H9 (cell line): ENCODE measurements around the gene ONECUT3. TPM values are rescaled to one million over a fixed set of nuclear protein-coding genes. Genes with fewer than 3 reads are reported as not detected.

Experiments
- DNase-seq: peaks from one replicate; pipeline ENCODE4 v3.0.0-alpha.2; 2017
- H2AFZ ChIP-seq: one replicate; pipeline ENCODE4 v1.6.1; 2013; ENCODE audit warnings: mild to moderate bottlenecking, low read length, control low read depth, moderate library complexity
- H2AK5ac ChIP-seq: 2 replicates; pipeline ENCODE4 v1.6.1; 2013; ENCODE audit warnings: low read length, control low read depth, mixed read lengths; ENCODE audit not compliant: insufficient read length
- H2BK120ac ChIP-seq: one replicate; pipeline ENCODE4 v1.6.1; 2013; ENCODE audit warnings: low read depth, mild to moderate bottlenecking, low read length, control low read depth, inconsistent platforms; ENCODE audit not compliant: poor library complexity, severe bottlenecking
- H2BK12ac ChIP-seq: 2 replicates; pipeline ENCODE4 v1.6.1; 2013; ENCODE audit warnings: low read length, control low read depth, mixed read lengths, low read depth; ENCODE audit not compliant: insufficient read length
- H2BK15ac ChIP-seq: 2 replicates; pipeline ENCODE4 v1.6.1; 2013; ENCODE audit warnings: low read depth, low read length, control low read depth
- H2BK20ac ChIP-seq: one replicate; pipeline ENCODE4 v1.6.1; 2013; ENCODE audit warnings: low read depth, mild to moderate bottlenecking, low read length, control low read depth, inconsistent platforms; ENCODE audit not compliant: poor library complexity, severe bottlenecking
- H2BK5ac ChIP-seq: 2 replicates; pipeline ENCODE4 v1.6.1; 2013; ENCODE audit warnings: low read length, control low read depth, mixed read lengths; ENCODE audit not compliant: insufficient read length
- H3K14ac ChIP-seq: 2 replicates; pipeline ENCODE4 v1.6.1; 2013; ENCODE audit warnings: low read length, control low read depth; ENCODE audit not compliant: insufficient read depth
- H3K18ac ChIP-seq: 2 replicates; pipeline ENCODE4 v1.6.1; 2013; ENCODE audit warnings: low read depth, mild to moderate bottlenecking, mixed read lengths, low read length, control low read depth; ENCODE audit not compliant: insufficient read length
- H3K23ac ChIP-seq: 2 replicates; pipeline ENCODE4 v1.6.1; 2013; ENCODE audit warnings: low read length, control low read depth, mixed read lengths, low read depth; ENCODE audit not compliant: insufficient read length
- H3K23me2 ChIP-seq: 2 replicates; pipeline ENCODE4 v1.6.1; 2013; ENCODE audit warnings: low read depth, mild to moderate bottlenecking, mixed read lengths, low read length, control low read depth; ENCODE audit not compliant: insufficient read length, poor library complexity, severe bottlenecking
- H3K27ac ChIP-seq: 2 replicates; pipeline ENCODE4 v1.5.1; 2013; ENCODE audit warnings: low read length, control low read depth, mixed read lengths, low read depth; ENCODE audit not compliant: insufficient read length
- H3K27me3 ChIP-seq: 2 replicates; pipeline ENCODE4 v1.6.1; 2013; ENCODE audit warnings: low read length, control low read depth, inconsistent platforms; ENCODE audit not compliant: insufficient read depth
- H3K4ac ChIP-seq: 2 replicates; pipeline ENCODE4 v1.6.1; 2013; ENCODE audit warnings: low read depth, mild to moderate bottlenecking, control low read depth, inconsistent platforms, low read length, moderate library complexity
- H3K4me1 ChIP-seq: 2 replicates; pipeline ENCODE4 v1.6.1; 2013; ENCODE audit warnings: low read length, control low read depth, inconsistent platforms; ENCODE audit not compliant: insufficient read depth
- H3K4me2 ChIP-seq: 2 replicates; pipeline ENCODE4 v1.6.1; 2013; ENCODE audit warnings: low read length, control low read depth, mixed read lengths; ENCODE audit not compliant: insufficient read length, insufficient read depth
- H3K56ac ChIP-seq: 2 replicates; pipeline ENCODE4 v1.6.1; 2013; ENCODE audit warnings: low read depth, mild to moderate bottlenecking, mixed read lengths, low read length, control low read depth; ENCODE audit not compliant: insufficient read length
- H3K79me1 ChIP-seq: 2 replicates; pipeline ENCODE4 v1.6.1; 2013; ENCODE audit warnings: low read depth, mild to moderate bottlenecking, moderate library complexity, low read length, control low read depth, inconsistent platforms; ENCODE audit not compliant: insufficient read depth, poor library complexity, severe bottlenecking
- H3K79me2 ChIP-seq: 2 replicates; pipeline ENCODE4 v1.6.1; 2013; ENCODE audit warnings: low read length, control low read depth, inconsistent platforms; ENCODE audit not compliant: insufficient read depth
- H3K9ac ChIP-seq: 2 replicates; pipeline ENCODE4 v1.6.1; 2013; ENCODE audit warnings: low read length, control low read depth, mixed read lengths; ENCODE audit not compliant: insufficient read length; ENCODE audit errors: extremely low read depth
- H3K9me3 ChIP-seq: one replicate; pipeline ENCODE4 v1.6.1; 2013; ENCODE audit warnings: low read depth, low read length, inconsistent platforms; ENCODE audit not compliant: control insufficient read depth
- H3T11ph ChIP-seq: one replicate; pipeline ENCODE4 v1.6.1; 2013; ENCODE audit warnings: mild to moderate bottlenecking, low read length, control low read depth, inconsistent platforms
- H4K20me1 ChIP-seq: one replicate; pipeline ENCODE4 v1.6.1; 2013; ENCODE audit not compliant: control insufficient read depth, insufficient read length, insufficient read depth
- H4K5ac ChIP-seq: 2 replicates; pipeline ENCODE4 v1.6.1; 2013; ENCODE audit warnings: low read depth, mild to moderate bottlenecking, mixed read lengths, low read length, control low read depth; ENCODE audit not compliant: insufficient read length
- H4K8ac ChIP-seq: replicated peaks from 2 replicates; pipeline ENCODE4 v1.6.1; 2013; ENCODE audit warnings: low read length, control low read depth, mixed read lengths, low read depth; ENCODE audit not compliant: insufficient read length
- H4K91ac ChIP-seq: 2 replicates; pipeline ENCODE4 v1.6.1; 2013; ENCODE audit warnings: low read depth, mild to moderate bottlenecking, moderate library complexity, mixed read lengths, low read length, control low read depth; ENCODE audit not compliant: insufficient read length
- H3K27ac Mint-ChIP-seq, 3 experiments: 2 replicates in 2 of 3; 3 replicates in 1 of 3; pipeline ENCODE4 v1.8.0; 2020 to 2021; ENCODE audit warnings: mixed read lengths in 3 of 3, mild to moderate bottlenecking in 1 of 3, moderate library complexity in 1 of 3
- H3K27me3 Mint-ChIP-seq: 2 replicates; pipeline ENCODE4 v1.8.0; 2021; ENCODE audit warnings: low read depth, mild to moderate bottlenecking, moderate library complexity, mixed read lengths
- H3K36me3 Mint-ChIP-seq, 3 experiments: 2 replicates in 2 of 3; 3 replicates in 1 of 3; pipeline ENCODE4 v1.8.0; 2020 to 2021; ENCODE audit warnings: low read depth in 3 of 3, mixed read lengths in 3 of 3; ENCODE audit not compliant: insufficient read depth in 1 of 3
- H3K4me1 Mint-ChIP-seq, 2 experiments: 2 replicates each; pipeline ENCODE4 v1.8.0; 2020; ENCODE audit warnings: mixed read lengths in 2 of 2
- H3K4me3 Mint-ChIP-seq, 2 experiments: 2 replicates in 1 of 2; 3 replicates in 1 of 2; pipeline ENCODE4 v1.8.0; 2020 to 2021; ENCODE audit warnings: mild to moderate bottlenecking in 2 of 2, mixed read lengths in 2 of 2, moderate library complexity in 1 of 2
- H3K9me3 Mint-ChIP-seq, 2 experiments: 2 replicates in 1 of 2; 3 replicates in 1 of 2; pipeline ENCODE4 v1.8.0; 2020; ENCODE audit warnings: mild to moderate bottlenecking in 2 of 2, mixed read lengths in 2 of 2, moderate library complexity in 1 of 2
- CTCF ChIP-seq: fragments of 200-600 bp; sonication (generic); conservative IDR thresholded peaks from 3 replicates; pipeline ENCODE4 v1.8.0; 2021; ENCODE audit warnings: antibody characterized with exemption, mild to moderate bottlenecking
- WGBS: extraction: QIAGEN DNeasy Blood & Tissue Kit; methylation state at CpG from one replicate; pipeline ENCODE4 v1.1.7; 2013; ENCODE audit warnings: missing lambda C conversion rate, low lambda C conversion rate, mixed read lengths; ENCODE audit not compliant: insufficient read length; ENCODE audit errors: extremely low coverage; 5-methylcytosine and 5-hydroxymethylcytosine counted together
- total RNA-seq: library from RNA; stranded (reverse); gene quantifications from 2 replicates; pipeline ENCODE4 v1.2.1, GENCODE V29; 2021

ONECUT3 gene
- total RNA-seq, 1 experiment from 2014 or later: 0.04 TPM

DNA sequence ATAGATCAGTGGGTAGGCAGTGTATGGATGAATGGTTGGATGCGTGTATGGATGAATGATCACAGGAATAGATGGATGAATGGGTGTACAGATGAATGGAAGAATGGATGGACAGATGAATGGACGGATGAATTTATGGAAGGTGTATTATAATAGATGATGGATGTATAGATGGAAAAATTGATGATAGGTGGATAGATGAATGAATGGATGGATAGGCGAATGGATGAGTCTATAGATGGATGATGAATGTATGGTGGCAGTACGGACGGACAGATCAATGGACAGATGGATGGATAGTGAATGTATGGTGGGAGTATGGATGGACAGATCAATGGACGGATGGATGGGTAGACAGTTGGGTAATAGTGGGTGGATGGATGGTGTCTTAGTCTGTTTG lies 49.0 kb upstream of the ONECUT3 start:
- peaks cover 0 to 5% of the 10 kb centered on the region in 2 experiments; a peak in 1 of 4 replicates for H3K4me1 Mint-ChIP-seq
- Histone ChIP-seq H3K4me2 (no peak overlapping the region), H4K8ac (no peak overlapping the region), H2BK12ac (no peak overlapping the region), H3K4me1 (no peaks in the 10 kb centered on the region), H3K23ac (no peak overlapping the region), H3K9ac (no peak overlapping the region), H2BK20ac (no peak overlapping the region), H3K27me3 (no peaks in the 10 kb centered on the region; the same call in 1 of the 2 replicates), H3K27ac (no peak overlapping the region), H4K91ac (no peak overlapping the region), H4K5ac (no peak overlapping the region), H3T11ph (no peak overlapping the region), H3K4ac (no peak overlapping the region), H2BK5ac (no peak overlapping the region), H3K9me3 (no peaks in the 10 kb centered on the region), H3K56ac (no peak overlapping the region), H2AFZ (no peak overlapping the region), H3K18ac (no peak overlapping the region), H4K20me1 (no peaks in the 10 kb centered on the region), H2BK15ac (no peak overlapping the region), H3K23me2 (no peaks in the 10 kb centered on the region), H3K14ac (no peak overlapping the region), H3K79me2 (no peaks in the 10 kb centered on the region), H2BK120ac (no peak overlapping the region), H2AK5ac (no peak overlapping the region), H3K79me1 (no peaks in the 10 kb centered on the region)
- H3K27me3 Mint-ChIP-seq: peaks cover 74% of the 10 kb centered on the region
- no peak overlapping the region for H3K27ac Mint-ChIP-seq
- H3K9me3 Mint-ChIP-seq: no peaks in the 10 kb centered on the region; a peak in 2 of 5 replicates
- no peaks in the 10 kb centered on the region for H3K36me3 Mint-ChIP-seq
- no peak for TF ChIP-seq CTCF
- 100% methylated on average over 4 of the region's 6 CpGs for WGBS
- no peak for DNase-seq
- H3K4me3 Mint-ChIP-seq: no peak overlapping the region
